ENCODE results near the gene AREL1.

Gene AREL1

GRCh38 chr14:74697011-74697410 lies 15.9 kb downstream of the AREL1 start:
- Histone ChIP-seq H3K9me3 (ENCODE audit: control insufficient read depth, insufficient read depth, low read length) (no peaks in the 10 kb centered on the region), H3K4me3 (ENCODE audit: low read depth, low read length) (no peak overlapping the region), H3K4me1 (ENCODE audit: control insufficient read depth, insufficient read depth, low read length) (no peaks in the 10 kb centered on the region), H3K36me3 (ENCODE audit: control insufficient read depth, insufficient read depth, low read length) (no peaks in the 10 kb centered on the region), H3K9ac (ENCODE audit: low read depth, low read length) (no peak overlapping the region), H3K27me3 (ENCODE audit: control insufficient read depth, insufficient read depth, low read length) (no peaks in the 10 kb centered on the region)

GRCh38 chr14:74695406-74695805 lies 17.5 kb downstream of the AREL1 start:
- H3K4me3 ChIP-seq (ENCODE audit: low read depth, low read length), result no peak overlapping the region
- no peaks in the 10 kb centered on the region for H3K4me1 ChIP-seq (ENCODE audit: control insufficient read depth, insufficient read depth, low read length)
- H3K36me3 ChIP-seq (ENCODE audit: control insufficient read depth, insufficient read depth, low read length), result no peaks in the 10 kb centered on the region
- H3K9me3 ChIP-seq (ENCODE audit: control insufficient read depth, insufficient read depth, low read length), result no peaks in the 10 kb centered on the region
- no peak overlapping the region for H3K9ac ChIP-seq (ENCODE audit: low read depth, low read length)
- no peaks in the 10 kb centered on the region for H3K27me3 ChIP-seq (ENCODE audit: control insufficient read depth, insufficient read depth, low read length)

GRCh38 chr14:74693191-74693590 lies 19.7 kb downstream of the AREL1 start:
- Histone ChIP-seq H3K9me3 (ENCODE audit: control insufficient read depth, insufficient read depth, low read length) (no peaks in the 10 kb centered on the region), H3K9ac (ENCODE audit: low read depth, low read length) (no peak overlapping the region), H3K36me3 (ENCODE audit: control insufficient read depth, insufficient read depth, low read length) (no peaks in the 10 kb centered on the region), H3K4me1 (ENCODE audit: control insufficient read depth, insufficient read depth, low read length) (no peaks in the 10 kb centered on the region), H3K4me3 (ENCODE audit: low read depth, low read length) (no peak overlapping the region), H3K27me3 (ENCODE audit: control insufficient read depth, insufficient read depth, low read length) (no peaks in the 10 kb centered on the region)

- Histone ChIP-seq H3K4me1 (ENCODE audit: control insufficient read depth, insufficient read depth, low read length) (no peaks in the 10 kb centered on the region), H3K4me3 (ENCODE audit: low read depth, low read length) (no peak overlapping the region), H3K9ac (ENCODE audit: low read depth, low read length) (no peak overlapping the region), H3K36me3 (ENCODE audit: control insufficient read depth, insufficient read depth, low read length) (no peaks in the 10 kb centered on the region), H3K27me3 (ENCODE audit: control insufficient read depth, insufficient read depth, low read length) (no peaks in the 10 kb centered on the region), H3K9me3 (ENCODE audit: control insufficient read depth, insufficient read depth, low read length) (no peaks in the 10 kb centered on the region)
These were observed 21.4 kb downstream of the AREL1 start for GRCh38 chr14:74691456-74691855.

GRCh38 chr14:74685921-74686678 lies 26.8 kb downstream of the AREL1 start:
- H3K27me3 ChIP-seq (ENCODE audit: control insufficient read depth, insufficient read depth, low read length), result no peaks in the 10 kb centered on the region
- no peak overlapping the region for H3K4me3 ChIP-seq (ENCODE audit: low read depth, low read length)
- H3K9me3 ChIP-seq (ENCODE audit: control insufficient read depth, insufficient read depth, low read length), result no peaks in the 10 kb centered on the region
- H3K9ac ChIP-seq (ENCODE audit: low read depth, low read length), result no peak overlapping the region
- peaks cover 14% of the 10 kb centered on the region for H3K36me3 ChIP-seq (ENCODE audit: control insufficient read depth, insufficient read depth, low read length)
- peaks cover 8% of the 10 kb centered on the region for H3K4me1 ChIP-seq (ENCODE audit: control insufficient read depth, insufficient read depth, low read length)

GRCh38 chr14:74685056-74685455 lies 27.8 kb downstream of the AREL1 start:
- Histone ChIP-seq H3K4me3 (ENCODE audit: low read depth, low read length) (no peak overlapping the region), H3K27me3 (ENCODE audit: control insufficient read depth, insufficient read depth, low read length) (no peaks in the 10 kb centered on the region), H3K9me3 (ENCODE audit: control insufficient read depth, insufficient read depth, low read length) (no peaks in the 10 kb centered on the region), H3K4me1 (ENCODE audit: control insufficient read depth, insufficient read depth, low read length) (peaks cover 8% of the 10 kb centered on the region), H3K9ac (ENCODE audit: low read depth, low read length) (no peak overlapping the region), H3K36me3 (ENCODE audit: control insufficient read depth, insufficient read depth, low read length) (peaks cover 14% of the 10 kb centered on the region)

- H3K4me3 ChIP-seq (ENCODE audit: low read depth, low read length), result no peak overlapping the region
- H3K9me3 ChIP-seq (ENCODE audit: control insufficient read depth, insufficient read depth, low read length), result no peaks in the 10 kb centered on the region
- H3K36me3 ChIP-seq (ENCODE audit: control insufficient read depth, insufficient read depth, low read length), result peaks cover 14% of the 10 kb centered on the region
- H3K9ac ChIP-seq (ENCODE audit: low read depth, low read length), result no peak overlapping the region
- no peaks in the 10 kb centered on the region for H3K27me3 ChIP-seq (ENCODE audit: control insufficient read depth, insufficient read depth, low read length)
- peaks cover 8% of the 10 kb centered on the region for H3K4me1 ChIP-seq (ENCODE audit: control insufficient read depth, insufficient read depth, low read length)
These were observed 28.4 kb downstream of the AREL1 start for GRCh38 chr14:74684434-74684833.

GRCh38 chr14:74683406-74683805 lies 29.5 kb downstream of the AREL1 start:
- Histone ChIP-seq H3K36me3 (ENCODE audit: control insufficient read depth, insufficient read depth, low read length) (peaks cover 14% of the 10 kb centered on the region), H3K4me3 (ENCODE audit: low read depth, low read length) (no peak overlapping the region), H3K4me1 (ENCODE audit: control insufficient read depth, insufficient read depth, low read length) (peaks cover 8% of the 10 kb centered on the region), H3K9me3 (ENCODE audit: control insufficient read depth, insufficient read depth, low read length) (no peaks in the 10 kb centered on the region), H3K27me3 (ENCODE audit: control insufficient read depth, insufficient read depth, low read length) (no peaks in the 10 kb centered on the region), H3K9ac (ENCODE audit: low read depth, low read length) (no peak overlapping the region)

- no peak overlapping the region for H3K9ac ChIP-seq (ENCODE audit: low read depth, low read length)
- H3K4me1 ChIP-seq (ENCODE audit: control insufficient read depth, insufficient read depth, low read length), result peaks cover 8% of the 10 kb centered on the region
- H3K36me3 ChIP-seq (ENCODE audit: control insufficient read depth, insufficient read depth, low read length), result peaks cover 14% of the 10 kb centered on the region
- H3K9me3 ChIP-seq (ENCODE audit: control insufficient read depth, insufficient read depth, low read length), result no peaks in the 10 kb centered on the region
- no peaks in the 10 kb centered on the region for H3K27me3 ChIP-seq (ENCODE audit: control insufficient read depth, insufficient read depth, low read length)
- no peak overlapping the region for H3K4me3 ChIP-seq (ENCODE audit: low read depth, low read length)
These were observed 30.5 kb downstream of the AREL1 start for GRCh38 chr14:74682169-74682952.

- no peaks in the 10 kb centered on the region for H3K27me3 ChIP-seq (ENCODE audit: control insufficient read depth, insufficient read depth, low read length)
- H3K36me3 ChIP-seq (ENCODE audit: control insufficient read depth, insufficient read depth, low read length), result peaks cover 16% of the 10 kb centered on the region
- no peaks in the 10 kb centered on the region for H3K4me1 ChIP-seq (ENCODE audit: control insufficient read depth, insufficient read depth, low read length)
- H3K4me3 ChIP-seq (ENCODE audit: low read depth, low read length), result no peak overlapping the region
- H3K9ac ChIP-seq (ENCODE audit: low read depth, low read length), result no peak overlapping the region
- H3K9me3 ChIP-seq (ENCODE audit: control insufficient read depth, insufficient read depth, low read length), result no peaks in the 10 kb centered on the region
These were observed 37.7 kb downstream of the AREL1 start for GRCh38 chr14:74675219-74675618.

GRCh38 chr14:74673768-74674167 lies 39.1 kb downstream of the AREL1 start:
- H3K4me1 ChIP-seq (ENCODE audit: control insufficient read depth, insufficient read depth, low read length), result no peaks in the 10 kb centered on the region
- H3K4me3 ChIP-seq (ENCODE audit: low read depth, low read length), result no peak overlapping the region
- H3K27me3 ChIP-seq (ENCODE audit: control insufficient read depth, insufficient read depth, low read length), result no peaks in the 10 kb centered on the region
- peaks cover 16% of the 10 kb centered on the region for H3K36me3 ChIP-seq (ENCODE audit: control insufficient read depth, insufficient read depth, low read length)
- H3K9ac ChIP-seq (ENCODE audit: low read depth, low read length), result no peak overlapping the region
- no peaks in the 10 kb centered on the region for H3K9me3 ChIP-seq (ENCODE audit: control insufficient read depth, insufficient read depth, low read length)

GRCh38 chr14:74671789-74672188 lies 41.1 kb downstream of the AREL1 start:
- H3K9ac ChIP-seq (ENCODE audit: low read depth, low read length), result no peak overlapping the region
- H3K4me3 ChIP-seq (ENCODE audit: low read depth, low read length), result no peak overlapping the region
- no peaks in the 10 kb centered on the region for H3K4me1 ChIP-seq (ENCODE audit: control insufficient read depth, insufficient read depth, low read length)
- H3K27me3 ChIP-seq (ENCODE audit: control insufficient read depth, insufficient read depth, low read length), result no peaks in the 10 kb centered on the region
- no peaks in the 10 kb centered on the region for H3K9me3 ChIP-seq (ENCODE audit: control insufficient read depth, insufficient read depth, low read length)
- peaks cover 16% of the 10 kb centered on the region for H3K36me3 ChIP-seq (ENCODE audit: control insufficient read depth, insufficient read depth, low read length)
